HepG2 (cell line): ENCODE results near the gene MXRA7. TPM values are rescaled to one million over a fixed set of nuclear protein-coding genes. Genes with fewer than 3 reads are reported as not detected.

Experiments used
- AGO1 ChIP-seq: fragments of 200-400 bp; formaldehyde crosslinking; IDR thresholded peaks from 2 replicates; pipeline ENCODE4 v1.6.1; 2017; ENCODE audit warnings: mild to moderate bottlenecking, low read depth, low read length, moderate library complexity; ENCODE audit not compliant: poor library complexity, severe bottlenecking
- ARNT ChIP-seq: fragments of 450-650 bp; IDR thresholded peaks from 2 replicates; pipeline ENCODE4 v1.6.1; 2017
- ATF2 ChIP-seq: sonication (generic); formaldehyde crosslinking; IDR thresholded peaks from 2 replicates; pipeline ENCODE4 v1.4.0; 2020; ENCODE audit warnings: missing genetic modification reagents
- ATF7 ChIP-seq, 2 experiments: fragments of 450-650 bp in 1 of 2; sonication (generic) in 1 of 2; formaldehyde crosslinking in 1 of 2; IDR thresholded peaks; 2 replicates each; pipeline versions ENCODE4 v1.4.0 to v1.6.1; 2016 to 2020; ENCODE audit warnings: antibody characterized with exemption in 1 of 2, mild to moderate bottlenecking in 1 of 2, missing genetic modification reagents in 1 of 2
- HOXA9 ChIP-seq: sonication (generic); formaldehyde crosslinking; IDR thresholded peaks from 2 replicates; pipeline ENCODE4 v1.8.1; 2022; ENCODE audit warnings: missing genetic modification reagents, mild to moderate bottlenecking, moderate library complexity, borderline replicate concordance
- PHB2 ChIP-seq: fragments of 450-650 bp; IDR thresholded peaks from 2 replicates; pipeline ENCODE4 v1.6.1; 2018; ENCODE audit not compliant: partially characterized antibody
- PHF5A ChIP-seq: IDR thresholded peaks from one replicate; pipeline ENCODE4 v1.6.1; 2018; ENCODE audit warnings: low read depth, missing genetic modification reagents; ENCODE audit not compliant: unreplicated experiment
- PPARG ChIP-seq: conservative IDR thresholded peaks from 2 replicates; pipeline ENCODE4 v1.6.1; 2016; ENCODE audit warnings: missing biosample characterization, missing genetic modification reagents
- RFX3 ChIP-seq: IDR thresholded peaks from 2 replicates; pipeline ENCODE4 v1.6.1; 2016; ENCODE audit warnings: missing biosample characterization, missing genetic modification reagents
- RFXAP ChIP-seq: sonication (generic); formaldehyde crosslinking; IDR thresholded peaks from 2 replicates; pipeline ENCODE4 v1.4.0; 2020; ENCODE audit warnings: missing genetic modification reagents, borderline replicate concordance
- ZC3H4 ChIP-seq: sonication (generic); formaldehyde crosslinking; IDR thresholded peaks from 2 replicates; pipeline ENCODE4 v1.4.0; 2020; ENCODE audit warnings: missing genetic modification reagents, borderline replicate concordance
- ZEB1 ChIP-seq: IDR thresholded peaks from 2 replicates; pipeline ENCODE4 v1.6.1; 2012; ENCODE audit warnings: mild to moderate bottlenecking, low read depth, inconsistent platforms; ENCODE audit not compliant: insufficient replicate concordance
- ZMYM3 ChIP-seq: sonication (generic); formaldehyde crosslinking; IDR thresholded peaks from 2 replicates; pipeline ENCODE4 v1.5.1; 2020; ENCODE audit warnings: mild to moderate bottlenecking, missing genetic modification reagents
- ZNF230 ChIP-seq: sonication (generic); formaldehyde crosslinking; IDR thresholded peaks from 2 replicates; pipeline ENCODE4 v1.4.0; 2020; ENCODE audit warnings: mild to moderate bottlenecking, missing genetic modification reagents
- ZNF496 ChIP-seq: sonication (generic); formaldehyde crosslinking; IDR thresholded peaks from 2 replicates; pipeline ENCODE4 v1.8.1; 2023; ENCODE audit warnings: mild to moderate bottlenecking, moderate library complexity, missing genetic modification reagents; ENCODE audit not compliant: insufficient replicate concordance
- ZNF558 ChIP-seq: sonication (generic); formaldehyde crosslinking; IDR thresholded peaks from 2 replicates; pipeline ENCODE4 v1.9.0; 2022; ENCODE audit warnings: mild to moderate bottlenecking, missing genetic modification reagents, borderline replicate concordance
- polyA plus RNA-seq, 8 experiments: library from polyadenylated mRNA; depleted of rRNA in 3 of 8; stranded (reverse) in 7 of 8; unstranded in 1 of 8; fragments of >200 nt; fragmentation: Illumina TruSeq in 4 of 8; extraction: Trizol in 4 of 8; gene quantifications; 2 replicates each; pipeline versions ENCODE4 v1.2.1 to v1.2.3, GENCODE V29; 2011 to 2016; ENCODE audit warnings: low read depth in 4 of 8, missing spikeins in 1 of 8, mixed read lengths in 1 of 8; ENCODE audit not compliant: insufficient read depth in 1 of 8
- total RNA-seq, 5 experiments: library from RNA; depleted of rRNA; stranded (reverse); fragments of >200 nt; fragmentation: Illumina TruSeq; extraction: Trizol; gene quantifications; 2 replicates each; pipeline ENCODE4 v1.2.3, GENCODE V29; 2016; ENCODE audit warnings: low read depth in 1 of 5

The MXRA7 gene
- total and polyA plus RNA-seq, 2 of the 13 experiments (the other 11 are each of a cell fraction or from before 2014, with no cell fraction given) = 44.8 to 112 TPM

- TF ChIP-seq ATF2 (peak; percentile 50; the same call in 1 of the 2 replicates), AGO1 (no peak), PPARG (no peak), PHF5A (CRISPR knock-in tag) (no peak), ZEB1 (peak; percentile 34), RFXAP (no peak), HOXA9 (CRISPR knock-in tag) (0 out of 2 replicates have a peak, but pooled peaks have one; percentile 12), ZC3H4 (CRISPR knock-in tag) (no peak), ARNT (no peak), ZNF230 (CRISPR knock-in tag) (no peak), RFX3 (CRISPR knock-in tag) (no peak), ATF7 (IDR thresholded peaks at IDR 0.05) (peak; percentile 97), ATF7 (CRISPR knock-in tag; IDR thresholded peaks at IDR 0.05) (no peak), ZNF496 (CRISPR knock-in tag) (no peak), ZNF558 (CRISPR knock-in tag) (no peak), ZMYM3 (no peak), PHB2 (no peak)
Measured at GRCh38 chr17:76670020-76670717, 40.6 kb downstream of the MXRA7 start (continued).
